ENCODE measurements around the gene NELL1. TPM values are rescaled to one million over a fixed set of nuclear protein-coding genes. Genes with fewer than 3 reads are reported as not detected.

NELL1 gene
- total RNA-seq, 1 donor from 2014 or later: 0.45 TPM

GRCh38 chr11:20754933-20755332 is 85.5 kb downstream of the NELL1 start:
- FAIRE-seq (no peak), DNase-seq (ENCODE audit: low read depth) (no peak)
- Mint-ChIP-seq H3K27me3 (ENCODE audit: low read depth, unreplicated experiment) (peaks cover 2% of the 10 kb centered on the region), H3K9me3 (ENCODE audit: unreplicated experiment) (no peaks in the 10 kb centered on the region), H3K4me3 (ENCODE audit: unreplicated experiment) (no peak overlapping the region), H3K27ac (ENCODE audit: unreplicated experiment) (no peak overlapping the region), H3K36me3 (ENCODE audit: low read depth, unreplicated experiment) (no peaks in the 10 kb centered on the region), H3K4me1 (ENCODE audit: low read depth, unreplicated experiment) (no peaks in the 10 kb centered on the region)
- no peaks in the 10 kb centered on the region for H3K79me2 ChIP-seq (ENCODE audit: insufficient read depth, low read length)
- no peak overlapping the region for H3K9ac ChIP-seq (ENCODE audit: low read length)
- no peaks in the 10 kb centered on the region for H4K20me1 ChIP-seq (ENCODE audit: insufficient read depth, low read length)
- H3K4me2 ChIP-seq (ENCODE audit: low read length): no peak overlapping the region
- H3K27ac ChIP-seq (ENCODE audit: low read depth, low read length): no peak overlapping the region
- TF ChIP-seq CTCF (IDR thresholded peaks at IDR 0.05; ENCODE audit: insufficient read depth, low read depth, low read length) (no peak), EZH2 (IDR thresholded peaks at IDR 0.05; ENCODE audit: insufficient read depth, low read length) (no peak)
- H3K27me3 ChIP-seq (ENCODE audit: insufficient read depth, low read length): no peaks in the 10 kb centered on the region
- H3K4me1 ChIP-seq (ENCODE audit: insufficient read depth, low read length): no peaks in the 10 kb centered on the region
- H3K9me3 ChIP-seq (ENCODE audit: insufficient read depth, low read depth, low read length): no peaks in the 10 kb centered on the region
- H2AFZ ChIP-seq (ENCODE audit: low read depth, low read length): no peak overlapping the region
- no peaks in the 10 kb centered on the region for H3K36me3 ChIP-seq (ENCODE audit: insufficient read depth, low read length)
- no peak overlapping the region for H3K4me3 ChIP-seq (ENCODE audit: insufficient read depth, low read depth, low read length)

DNA sequence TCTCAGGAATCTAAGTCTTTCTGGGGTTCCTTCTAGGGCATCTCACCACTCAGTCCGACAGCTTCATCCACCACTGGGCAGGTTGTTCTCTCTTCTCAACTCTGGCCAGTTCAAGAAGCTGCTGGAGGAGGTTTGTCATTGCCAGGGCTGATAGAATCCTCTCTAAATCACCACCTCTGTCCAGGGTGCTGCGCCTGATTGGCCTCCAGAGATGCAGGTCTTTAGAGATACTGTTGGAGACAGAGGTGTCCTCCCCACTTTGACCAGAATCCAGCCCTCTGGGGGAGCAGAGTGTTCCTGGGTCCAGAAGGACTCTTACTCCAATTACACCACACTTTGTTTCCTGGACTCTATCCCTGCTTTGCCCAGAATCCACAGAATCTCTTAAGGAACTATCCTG is 90.2 kb downstream of the NELL1 start:
- Histone ChIP-seq H3K4me2 (ENCODE audit: low read length) (no peak overlapping the region), H3K9ac (ENCODE audit: low read length) (no peak overlapping the region), H3K27me3 (ENCODE audit: insufficient read depth, low read length) (no peaks in the 10 kb centered on the region), H3K9me3 (ENCODE audit: insufficient read depth, low read depth, low read length) (no peaks in the 10 kb centered on the region), H2AFZ (ENCODE audit: low read depth, low read length) (no peak overlapping the region), H3K4me3 (ENCODE audit: insufficient read depth, low read depth, low read length) (no peak overlapping the region), H3K36me3 (ENCODE audit: insufficient read depth, low read length) (no peaks in the 10 kb centered on the region), H3K79me2 (ENCODE audit: insufficient read depth, low read length) (no peaks in the 10 kb centered on the region), H3K27ac (ENCODE audit: low read depth, low read length) (no peak overlapping the region), H4K20me1 (ENCODE audit: insufficient read depth, low read length) (no peaks in the 10 kb centered on the region), H3K4me1 (ENCODE audit: insufficient read depth, low read length) (no peaks in the 10 kb centered on the region)
- no peaks in the 10 kb centered on the region for H3K9me3 Mint-ChIP-seq (ENCODE audit: unreplicated experiment)
- no peaks in the 10 kb centered on the region for H3K36me3 Mint-ChIP-seq (ENCODE audit: low read depth, unreplicated experiment)
- no peak for DNase-seq (ENCODE audit: low read depth)
- no peak for TF ChIP-seq EZH2 (IDR thresholded peaks at IDR 0.05; ENCODE audit: insufficient read depth, low read length)
- no peak for TF ChIP-seq CTCF (IDR thresholded peaks at IDR 0.05; ENCODE audit: insufficient read depth, low read depth, low read length)
- H3K4me3 Mint-ChIP-seq (ENCODE audit: unreplicated experiment): no peak overlapping the region
- H3K27me3 Mint-ChIP-seq (ENCODE audit: low read depth, unreplicated experiment): peaks cover 5% of the 10 kb centered on the region
- H3K4me1 Mint-ChIP-seq (ENCODE audit: low read depth, unreplicated experiment): no peaks in the 10 kb centered on the region
- H3K27ac Mint-ChIP-seq (ENCODE audit: unreplicated experiment): no peak overlapping the region
- FAIRE-seq: no peak

DNA sequence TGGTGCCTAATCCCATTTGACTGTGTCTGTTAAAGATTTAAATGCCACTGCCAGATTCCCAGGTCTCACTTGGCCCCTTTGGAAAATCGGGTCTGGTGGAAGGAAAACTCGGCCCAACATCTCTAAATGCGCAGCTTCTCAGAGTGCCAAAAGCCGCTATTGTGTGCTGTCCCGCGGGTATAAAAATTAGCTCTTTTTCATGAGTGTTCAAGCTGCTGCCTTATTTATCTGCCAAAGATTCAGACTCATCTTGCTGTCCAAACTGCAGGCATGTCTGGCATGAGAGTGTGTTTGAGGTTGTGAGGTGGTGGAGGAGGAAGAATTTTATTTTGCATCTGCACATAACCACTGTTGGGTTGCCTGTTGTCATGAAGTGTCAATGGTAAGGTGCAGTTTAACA is 91.4 kb downstream of the NELL1 start:
- no peaks in the 10 kb centered on the region for H3K4me1 ChIP-seq (ENCODE audit: insufficient read depth, low read length)
- no peaks in the 10 kb centered on the region for H3K9me3 Mint-ChIP-seq (ENCODE audit: unreplicated experiment)
- no peak for TF ChIP-seq CTCF (IDR thresholded peaks at IDR 0.05; ENCODE audit: insufficient read depth, low read depth, low read length)
- no peak for TF ChIP-seq EZH2 (IDR thresholded peaks at IDR 0.05; ENCODE audit: insufficient read depth, low read length)
- no peaks in the 10 kb centered on the region for H4K20me1 ChIP-seq (ENCODE audit: insufficient read depth, low read length)
- H3K4me3 Mint-ChIP-seq (ENCODE audit: unreplicated experiment): no peak overlapping the region
- no peak overlapping the region for H2AFZ ChIP-seq (ENCODE audit: low read depth, low read length)
- H3K36me3 ChIP-seq (ENCODE audit: insufficient read depth, low read length): no peaks in the 10 kb centered on the region
- no peaks in the 10 kb centered on the region for H3K27me3 ChIP-seq (ENCODE audit: insufficient read depth, low read length)
- H3K9me3 ChIP-seq (ENCODE audit: insufficient read depth, low read depth, low read length): no peaks in the 10 kb centered on the region
- no peaks in the 10 kb centered on the region for H3K36me3 Mint-ChIP-seq (ENCODE audit: low read depth, unreplicated experiment)
- H3K27me3 Mint-ChIP-seq (ENCODE audit: low read depth, unreplicated experiment): peaks cover 5% of the 10 kb centered on the region
- H3K79me2 ChIP-seq (ENCODE audit: insufficient read depth, low read length): no peaks in the 10 kb centered on the region
- no peak overlapping the region for H3K9ac ChIP-seq (ENCODE audit: low read length)
- FAIRE-seq: no peak
- H3K4me3 ChIP-seq (ENCODE audit: insufficient read depth, low read depth, low read length): no peak overlapping the region
- no peaks in the 10 kb centered on the region for H3K4me1 Mint-ChIP-seq (ENCODE audit: low read depth, unreplicated experiment)
- no peak overlapping the region for H3K4me2 ChIP-seq (ENCODE audit: low read length)
- H3K27ac ChIP-seq (ENCODE audit: low read depth, low read length): no peak overlapping the region
- DNase-seq (ENCODE audit: low read depth): no peak
- H3K27ac Mint-ChIP-seq (ENCODE audit: unreplicated experiment): no peak overlapping the region

Measured in astrocyte (in vitro differentiated cells and primary cell).